ENCODE results near the gene SRD5A2. TPM values are rescaled to one million over a fixed set of nuclear protein-coding genes. Genes with fewer than 3 reads are reported as not detected.

The SRD5A2 gene
- total and polyA plus RNA-seq, 2 of the 8 experiments (the other 6 are each of a cell fraction or from before 2014, with no cell fraction given), result 0.02 TPM; not detected in 1

DNA sequence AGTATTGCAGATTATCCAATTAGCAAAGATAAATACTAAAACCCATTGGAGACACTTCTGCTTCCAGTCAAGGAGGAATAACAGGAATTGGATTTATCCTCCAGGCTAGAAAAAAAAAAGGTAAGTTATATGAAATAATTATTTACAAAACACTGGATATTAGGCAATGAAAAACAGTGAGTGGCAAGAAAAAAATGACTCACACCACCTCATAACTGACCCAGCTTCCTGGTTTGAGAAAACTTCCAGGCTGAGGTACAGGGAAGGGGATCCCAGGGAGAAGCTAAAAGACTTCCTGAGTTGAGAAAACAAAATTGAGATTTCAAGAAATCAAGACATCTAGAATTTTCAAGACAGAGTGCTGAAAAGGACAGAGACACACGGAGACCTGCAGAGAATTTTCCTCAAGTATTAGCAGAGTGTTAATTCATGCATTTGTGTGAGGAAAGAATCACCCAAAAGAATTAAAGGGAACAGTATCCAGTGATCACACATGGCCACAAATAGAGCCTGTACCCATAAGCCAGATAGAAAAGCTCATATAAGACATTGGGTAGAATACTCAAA is 17.4 kb downstream of the SRD5A2 start (continued):
- TF ChIP-seq, protein P1, sequence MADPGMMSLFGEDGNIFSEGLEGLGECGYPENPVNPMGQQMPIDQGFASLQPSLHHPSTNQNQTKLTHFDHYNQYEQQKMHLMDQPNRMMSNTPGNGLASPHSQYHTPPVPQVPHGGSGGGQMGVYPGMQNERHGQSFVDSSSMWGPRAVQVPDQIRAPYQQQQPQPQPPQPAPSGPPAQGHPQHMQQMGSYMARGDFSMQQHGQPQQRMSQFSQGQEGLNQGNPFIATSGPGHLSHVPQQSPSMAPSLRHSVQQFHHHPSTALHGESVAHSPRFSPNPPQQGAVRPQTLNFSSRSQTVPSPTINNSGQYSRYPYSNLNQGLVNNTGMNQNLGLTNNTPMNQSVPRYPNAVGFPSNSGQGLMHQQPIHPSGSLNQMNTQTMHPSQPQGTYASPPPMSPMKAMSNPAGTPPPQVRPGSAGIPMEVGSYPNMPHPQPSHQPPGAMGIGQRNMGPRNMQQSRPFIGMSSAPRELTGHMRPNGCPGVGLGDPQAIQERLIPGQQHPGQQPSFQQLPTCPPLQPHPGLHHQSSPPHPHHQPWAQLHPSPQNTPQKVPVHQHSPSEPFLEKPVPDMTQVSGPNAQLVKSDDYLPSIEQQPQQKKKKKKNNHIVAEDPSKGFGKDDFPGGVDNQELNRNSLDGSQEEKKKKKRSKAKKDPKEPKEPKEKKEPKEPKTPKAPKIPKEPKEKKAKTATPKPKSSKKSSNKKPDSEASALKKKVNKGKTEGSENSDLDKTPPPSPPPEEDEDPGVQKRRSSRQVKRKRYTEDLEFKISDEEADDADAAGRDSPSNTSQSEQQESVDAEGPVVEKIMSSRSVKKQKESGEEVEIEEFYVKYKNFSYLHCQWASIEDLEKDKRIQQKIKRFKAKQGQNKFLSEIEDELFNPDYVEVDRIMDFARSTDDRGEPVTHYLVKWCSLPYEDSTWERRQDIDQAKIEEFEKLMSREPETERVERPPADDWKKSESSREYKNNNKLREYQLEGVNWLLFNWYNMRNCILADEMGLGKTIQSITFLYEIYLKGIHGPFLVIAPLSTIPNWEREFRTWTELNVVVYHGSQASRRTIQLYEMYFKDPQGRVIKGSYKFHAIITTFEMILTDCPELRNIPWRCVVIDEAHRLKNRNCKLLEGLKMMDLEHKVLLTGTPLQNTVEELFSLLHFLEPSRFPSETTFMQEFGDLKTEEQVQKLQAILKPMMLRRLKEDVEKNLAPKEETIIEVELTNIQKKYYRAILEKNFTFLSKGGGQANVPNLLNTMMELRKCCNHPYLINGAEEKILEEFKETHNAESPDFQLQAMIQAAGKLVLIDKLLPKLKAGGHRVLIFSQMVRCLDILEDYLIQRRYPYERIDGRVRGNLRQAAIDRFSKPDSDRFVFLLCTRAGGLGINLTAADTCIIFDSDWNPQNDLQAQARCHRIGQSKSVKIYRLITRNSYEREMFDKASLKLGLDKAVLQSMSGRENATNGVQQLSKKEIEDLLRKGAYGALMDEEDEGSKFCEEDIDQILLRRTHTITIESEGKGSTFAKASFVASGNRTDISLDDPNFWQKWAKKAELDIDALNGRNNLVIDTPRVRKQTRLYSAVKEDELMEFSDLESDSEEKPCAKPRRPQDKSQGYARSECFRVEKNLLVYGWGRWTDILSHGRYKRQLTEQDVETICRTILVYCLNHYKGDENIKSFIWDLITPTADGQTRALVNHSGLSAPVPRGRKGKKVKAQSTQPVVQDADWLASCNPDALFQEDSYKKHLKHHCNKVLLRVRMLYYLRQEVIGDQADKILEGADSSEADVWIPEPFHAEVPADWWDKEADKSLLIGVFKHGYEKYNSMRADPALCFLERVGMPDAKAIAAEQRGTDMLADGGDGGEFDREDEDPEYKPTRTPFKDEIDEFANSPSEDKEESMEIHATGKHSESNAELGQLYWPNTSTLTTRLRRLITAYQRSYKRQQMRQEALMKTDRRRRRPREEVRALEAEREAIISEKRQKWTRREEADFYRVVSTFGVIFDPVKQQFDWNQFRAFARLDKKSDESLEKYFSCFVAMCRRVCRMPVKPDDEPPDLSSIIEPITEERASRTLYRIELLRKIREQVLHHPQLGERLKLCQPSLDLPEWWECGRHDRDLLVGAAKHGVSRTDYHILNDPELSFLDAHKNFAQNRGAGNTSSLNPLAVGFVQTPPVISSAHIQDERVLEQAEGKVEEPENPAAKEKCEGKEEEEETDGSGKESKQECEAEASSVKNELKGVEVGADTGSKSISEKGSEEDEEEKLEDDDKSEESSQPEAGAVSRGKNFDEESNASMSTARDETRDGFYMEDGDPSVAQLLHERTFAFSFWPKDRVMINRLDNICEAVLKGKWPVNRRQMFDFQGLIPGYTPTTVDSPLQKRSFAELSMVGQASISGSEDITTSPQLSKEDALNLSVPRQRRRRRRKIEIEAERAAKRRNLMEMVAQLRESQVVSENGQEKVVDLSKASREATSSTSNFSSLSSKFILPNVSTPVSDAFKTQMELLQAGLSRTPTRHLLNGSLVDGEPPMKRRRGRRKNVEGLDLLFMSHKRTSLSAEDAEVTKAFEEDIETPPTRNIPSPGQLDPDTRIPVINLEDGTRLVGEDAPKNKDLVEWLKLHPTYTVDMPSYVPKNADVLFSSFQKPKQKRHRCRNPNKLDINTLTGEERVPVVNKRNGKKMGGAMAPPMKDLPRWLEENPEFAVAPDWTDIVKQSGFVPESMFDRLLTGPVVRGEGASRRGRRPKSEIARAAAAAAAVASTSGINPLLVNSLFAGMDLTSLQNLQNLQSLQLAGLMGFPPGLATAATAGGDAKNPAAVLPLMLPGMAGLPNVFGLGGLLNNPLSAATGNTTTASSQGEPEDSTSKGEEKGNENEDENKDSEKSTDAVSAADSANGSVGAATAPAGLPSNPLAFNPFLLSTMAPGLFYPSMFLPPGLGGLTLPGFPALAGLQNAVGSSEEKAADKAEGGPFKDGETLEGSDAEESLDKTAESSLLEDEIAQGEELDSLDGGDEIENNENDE (IDR thresholded peaks at IDR 0.05; ENCODE audit: insufficient replicate concordance, low read length), result no peak
- TF ChIP-seq SRF (IDR thresholded peaks at IDR 0.05; ENCODE audit: low read depth, low read length) (no peak), SIRT6 (IDR thresholded peaks at IDR 0.05; ENCODE audit: low read length) (no peak), MAX (IDR thresholded peaks at IDR 0.05) (no peak), SAP30 (IDR thresholded peaks at IDR 0.05; ENCODE audit: insufficient read depth, insufficient replicate concordance, low read length) (no peak), MAFK (IDR thresholded peaks at IDR 0.05; ENCODE audit: low read depth, low read length) (no peak), NANOG (IDR thresholded peaks at IDR 0.05; ENCODE audit: insufficient read depth, low read depth, low read length, poor library complexity, severe bottlenecking) (no peak), EGR1 (IDR thresholded peaks at IDR 0.05; ENCODE audit: borderline replicate concordance, low read depth, low read length) (no peak), POLR2A (IDR thresholded peaks at IDR 0.05; ENCODE audit: control extremely low read depth in 1 of 2, low read depth in 2 of 2, low read length in 2 of 2) (no peak), CREB1 (IDR thresholded peaks at IDR 0.05) (no peak)
- TF ChIP-seq, protein P2, sequence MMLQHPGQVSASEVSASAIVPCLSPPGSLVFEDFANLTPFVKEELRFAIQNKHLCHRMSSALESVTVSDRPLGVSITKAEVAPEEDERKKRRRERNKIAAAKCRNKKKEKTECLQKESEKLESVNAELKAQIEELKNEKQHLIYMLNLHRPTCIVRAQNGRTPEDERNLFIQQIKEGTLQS (IDR thresholded peaks at IDR 0.05; ENCODE audit: insufficient read depth, low read depth, low read length), result no peak

All from H1 (cell line).